Thoracic aorta (tissue), 2 donors: ENCODE results near the gene ESPL1. TPM values are rescaled to one million over a fixed set of nuclear protein-coding genes. Genes with fewer than 3 reads are reported as not detected.
"Not testable (repeated sequence)": the region's sequence is repeated elsewhere in the genome, so short reads cannot be mapped to it uniquely, and the experiment has no call there.

Experiments used
- ATAC-seq: fragments of 150-250 bp; one replicate; pipeline ENCODE4 v1.8.0; 2017; ENCODE audit warnings: low read depth; ENCODE audit not compliant: insufficient number of reproducible peaks, low FRiP score
- DNase-seq: peaks from one replicate; pipeline ENCODE4 v3.0.0-alpha.2; 2020; ENCODE audit warnings: low spot score
- H3K27ac ChIP-seq, 2 donors: fragments of 200-600 bp; sonication (generic); 1 replicate in 1 of 2; 2 replicates in 1 of 2; pipeline ENCODE4 v1.5.1; 2016; ENCODE audit warnings: mild to moderate bottlenecking in 2 of 2, moderate library complexity in 2 of 2
- H3K27me3 ChIP-seq: fragments of 200-600 bp; sonication (generic); replicated peaks from 2 replicates; pipeline ENCODE4 v1.6.0; 2016; ENCODE audit warnings: mild to moderate bottlenecking; ENCODE audit not compliant: insufficient read depth
- H3K36me3 ChIP-seq: fragments of 200-600 bp; sonication (generic); one replicate; pipeline ENCODE4 v1.5.1; 2016
- H3K4me1 ChIP-seq, 2 donors: fragments of 200-600 bp; sonication (generic); 1 replicate in 1 of 2; 2 replicates in 1 of 2; pipeline versions ENCODE4 v1.5.1 to v1.6.0; 2016; ENCODE audit warnings: low read depth in 2 of 2, mild to moderate bottlenecking in 1 of 2; ENCODE audit not compliant: control insufficient read depth in 1 of 2
- H3K4me3 ChIP-seq: fragments of 200-600 bp; sonication (generic); 2 replicates; pipeline ENCODE4 v1.5.1; 2016; ENCODE audit warnings: mild to moderate bottlenecking
- H3K9me3 ChIP-seq: fragments of 200-600 bp; sonication (generic); 2 replicates; pipeline ENCODE4 v1.5.1; 2016
- total RNA-seq, 2 donors: library from RNA; depleted of rRNA; stranded (reverse); fragments of >200 nt; gene quantifications; one replicate each; pipeline versions ENCODE4 v1.1.0 to v1.2.3, GENCODE V29; 2016
- TF ChIP-seq, protein P1 (sequence below): fragments of 200-600 bp; sonication (generic); IDR thresholded peaks from one replicate; pipeline ENCODE4 v1.5.1; 2019; ENCODE audit warnings: antibody characterized with exemption

ESPL1 gene
- total RNA-seq, 2 donors from 2014 or later = 0.78 to 0.95 TPM

DNA sequence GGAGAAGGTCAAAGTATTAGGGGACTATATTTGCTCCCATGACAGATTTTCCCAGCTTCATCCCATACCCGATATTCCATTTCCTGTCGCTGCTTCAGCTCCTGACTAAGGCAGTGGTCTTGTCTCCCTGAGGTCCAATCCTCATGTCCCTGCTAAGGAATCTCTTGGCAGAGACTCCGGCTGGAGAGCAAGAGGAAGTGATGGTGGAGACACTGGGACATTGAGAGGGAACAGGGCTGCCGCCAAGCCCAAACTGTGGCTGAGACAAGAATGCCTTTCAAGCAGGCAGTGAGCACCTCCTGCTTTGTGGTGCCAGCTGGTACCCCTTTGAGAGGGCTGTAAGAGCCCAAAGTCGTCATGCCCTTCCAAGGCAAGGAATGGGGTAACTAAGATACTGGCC, 62.6 kb downstream of the ESPL1 start:
- H3K27ac ChIP-seq = no peak overlapping the region
- no peaks in the 10 kb centered on the region for H3K36me3 ChIP-seq
- no peaks in the 10 kb centered on the region for H3K9me3 ChIP-seq
- no peak overlapping the region for H3K4me3 ChIP-seq
- no peaks in the 10 kb centered on the region for H3K27me3 ChIP-seq
- TF ChIP-seq, protein P1, sequence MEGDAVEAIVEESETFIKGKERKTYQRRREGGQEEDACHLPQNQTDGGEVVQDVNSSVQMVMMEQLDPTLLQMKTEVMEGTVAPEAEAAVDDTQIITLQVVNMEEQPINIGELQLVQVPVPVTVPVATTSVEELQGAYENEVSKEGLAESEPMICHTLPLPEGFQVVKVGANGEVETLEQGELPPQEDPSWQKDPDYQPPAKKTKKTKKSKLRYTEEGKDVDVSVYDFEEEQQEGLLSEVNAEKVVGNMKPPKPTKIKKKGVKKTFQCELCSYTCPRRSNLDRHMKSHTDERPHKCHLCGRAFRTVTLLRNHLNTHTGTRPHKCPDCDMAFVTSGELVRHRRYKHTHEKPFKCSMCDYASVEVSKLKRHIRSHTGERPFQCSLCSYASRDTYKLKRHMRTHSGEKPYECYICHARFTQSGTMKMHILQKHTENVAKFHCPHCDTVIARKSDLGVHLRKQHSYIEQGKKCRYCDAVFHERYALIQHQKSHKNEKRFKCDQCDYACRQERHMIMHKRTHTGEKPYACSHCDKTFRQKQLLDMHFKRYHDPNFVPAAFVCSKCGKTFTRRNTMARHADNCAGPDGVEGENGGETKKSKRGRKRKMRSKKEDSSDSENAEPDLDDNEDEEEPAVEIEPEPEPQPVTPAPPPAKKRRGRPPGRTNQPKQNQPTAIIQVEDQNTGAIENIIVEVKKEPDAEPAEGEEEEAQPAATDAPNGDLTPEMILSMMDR = no peak
- no peak for ATAC-seq
- peaks cover under 1 to 5% of the 10 kb centered on the region in 2 donors for H3K4me1 ChIP-seq
- no peak for DNase-seq

GRCh38 chr12:53332339-53332738, 64.2 kb downstream of the ESPL1 start:
- H3K4me3 ChIP-seq, H3K4me1 ChIP-seq, H3K9me3 ChIP-seq, H3K36me3 ChIP-seq, ATAC-seq, DNase-seq, H3K27me3 ChIP-seq, H3K27ac ChIP-seq: not testable (repeated sequence)

DNA sequence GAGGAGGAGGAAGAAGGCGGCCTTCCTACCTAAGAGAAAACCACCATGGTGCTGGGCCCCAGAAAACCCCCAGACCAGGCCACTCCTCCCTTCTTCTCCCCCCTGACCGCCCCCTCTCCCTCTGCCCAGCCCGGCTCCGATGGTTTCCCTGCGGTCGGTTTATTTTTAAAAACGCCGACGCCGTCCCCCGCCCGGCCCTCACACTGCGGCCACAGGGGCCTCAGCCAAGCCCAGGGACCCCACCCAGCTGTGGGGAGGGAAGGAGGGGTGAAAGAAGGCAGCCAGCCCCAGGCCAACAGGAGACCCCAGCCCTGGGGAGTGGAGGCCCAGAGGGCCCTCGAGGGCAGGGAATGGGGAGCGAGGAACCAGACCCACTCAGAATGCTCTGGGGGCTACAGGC, 64.6 kb downstream of the ESPL1 start:
- H3K27ac ChIP-seq = no peak overlapping the region
- no peaks in the 10 kb centered on the region for H3K9me3 ChIP-seq
- no peak overlapping the region for H3K4me3 ChIP-seq
- DNase-seq = no peak
- H3K36me3 ChIP-seq = no peaks in the 10 kb centered on the region
- no peaks in the 10 kb centered on the region for H3K27me3 ChIP-seq
- TF ChIP-seq, protein P1 = no peak
- no peak for ATAC-seq
- no peaks in the 10 kb centered on the region for H3K4me1 ChIP-seq

DNA sequence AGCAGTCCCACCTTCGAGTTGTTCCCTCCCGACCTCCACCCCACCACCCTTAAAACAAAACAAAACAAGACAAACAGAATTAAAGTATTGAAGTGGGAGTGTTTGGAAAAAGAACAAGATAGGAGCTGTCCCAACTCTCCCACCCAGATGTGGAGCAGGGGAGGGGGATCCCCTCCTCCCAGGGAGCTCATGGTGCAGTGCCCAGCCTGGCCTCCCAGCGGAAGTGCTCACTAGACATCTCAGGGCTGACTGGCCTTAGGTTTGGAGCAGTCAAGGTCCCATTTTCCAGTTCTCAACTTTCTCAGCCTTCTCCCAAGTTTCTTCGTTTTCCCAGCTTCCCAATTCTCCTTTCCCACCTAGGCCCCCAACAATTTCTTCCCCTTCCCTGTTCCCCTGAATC, 65.2 kb downstream of the ESPL1 start:
- no peak overlapping the region for H3K4me3 ChIP-seq
- no peaks in the 10 kb centered on the region for H3K27me3 ChIP-seq
- TF ChIP-seq, protein P1 = no peak

DNA sequence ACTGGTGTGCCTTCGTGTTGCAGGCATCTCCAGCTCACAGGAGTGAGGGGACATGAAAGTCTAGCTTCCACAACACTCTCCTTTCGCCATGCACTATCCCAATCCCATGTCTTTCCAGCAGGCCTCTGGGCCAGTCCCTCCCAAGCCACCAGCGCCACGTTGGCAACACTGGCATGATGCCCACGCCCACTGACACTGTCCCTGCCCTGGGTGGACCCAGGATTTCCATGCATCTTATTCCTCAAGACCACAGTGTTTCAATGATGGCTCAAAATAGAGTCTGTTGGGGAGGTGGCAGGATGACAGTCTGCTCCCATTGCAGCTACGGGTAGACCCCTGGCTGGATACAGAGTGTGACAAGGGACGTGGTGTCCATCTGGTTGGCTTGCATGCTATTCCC, 65.7 kb downstream of the ESPL1 start:
- Histone ChIP-seq H3K4me1 (no peaks in the 10 kb centered on the region), H3K4me3 (no peak overlapping the region), H3K27me3 (no peaks in the 10 kb centered on the region), H3K36me3 (no peaks in the 10 kb centered on the region), H3K27ac (no peak overlapping the region), H3K9me3 (no peaks in the 10 kb centered on the region)
- ATAC-seq (no peak), DNase-seq (no peak)
- TF ChIP-seq, protein P1 = no peak

More for the DNA sequence above, 65.2 kb downstream of the ESPL1 start:
- ATAC-seq (no peak), DNase-seq (no peak)
- Histone ChIP-seq H3K27ac (no peak overlapping the region), H3K36me3 (no peaks in the 10 kb centered on the region), H3K9me3 (no peaks in the 10 kb centered on the region), H3K4me1 (no peaks in the 10 kb centered on the region)

DNA sequence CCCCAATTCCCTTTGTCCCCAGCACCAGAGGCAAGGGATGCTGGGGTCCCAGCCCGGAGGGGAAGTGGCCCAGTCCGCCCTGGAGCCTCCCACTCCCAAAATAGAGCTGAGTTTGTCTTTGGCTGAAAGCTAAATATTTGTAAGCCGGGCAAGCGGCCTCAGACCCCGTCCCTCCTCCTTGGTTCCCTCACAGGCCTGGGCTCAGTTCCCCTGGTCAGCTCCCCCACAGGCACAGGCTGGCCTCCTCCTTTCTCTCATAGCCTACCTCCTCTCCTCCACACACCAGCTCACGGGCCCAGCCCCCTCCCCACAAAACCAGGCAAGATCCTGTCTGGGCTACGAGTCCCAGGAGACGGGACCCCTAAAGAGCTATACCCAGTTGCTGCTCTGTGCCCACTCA, 66.7 kb downstream of the ESPL1 start:
- Histone ChIP-seq H3K27me3 (no peaks in the 10 kb centered on the region), H3K4me1 (no peaks in the 10 kb centered on the region), H3K4me3 (no peak overlapping the region), H3K36me3 (no peaks in the 10 kb centered on the region), H3K27ac (no peak overlapping the region), H3K9me3 (no peaks in the 10 kb centered on the region)
- DNase-seq = no peak
- TF ChIP-seq, protein P1 = no peak
- ATAC-seq = no peak
